GM12872 (cell line): ENCODE results near the gene PHRF1.
A peak's percentile ranks its signal among the peaks of the same experiment; 100 is the strongest.

Experiments used
- TF ChIP-seq, protein P1 (sequence below): IDR thresholded peaks from 3 replicates; pipeline ENCODE4 v1.5.1; 2011; ENCODE audit warnings: low read depth, mild to moderate bottlenecking, low read length, moderate library complexity; ENCODE audit not compliant: insufficient read depth

The PHRF1 gene

DNA sequence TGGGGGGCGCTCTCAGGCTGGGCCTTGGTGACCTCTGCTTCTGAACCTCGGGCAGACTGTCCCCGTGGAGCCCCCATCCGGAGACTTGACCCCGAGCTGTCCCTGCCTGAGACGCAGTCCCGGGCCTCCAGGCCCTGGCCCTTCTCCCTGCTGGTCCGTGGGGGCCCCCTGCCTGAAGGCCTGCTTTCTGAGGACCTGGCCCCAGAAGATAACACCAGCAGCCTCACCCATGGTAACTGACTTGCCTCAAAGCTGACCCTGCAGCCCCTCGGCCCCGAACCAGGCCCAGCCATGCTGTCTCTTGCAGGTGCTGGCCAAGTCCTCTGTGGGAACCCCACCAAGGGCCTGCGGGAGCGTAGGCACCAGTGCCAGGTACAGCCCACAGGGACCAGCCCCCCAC is 24.7 kb upstream of the PHRF1 start:
- TF ChIP-seq, protein P1, sequence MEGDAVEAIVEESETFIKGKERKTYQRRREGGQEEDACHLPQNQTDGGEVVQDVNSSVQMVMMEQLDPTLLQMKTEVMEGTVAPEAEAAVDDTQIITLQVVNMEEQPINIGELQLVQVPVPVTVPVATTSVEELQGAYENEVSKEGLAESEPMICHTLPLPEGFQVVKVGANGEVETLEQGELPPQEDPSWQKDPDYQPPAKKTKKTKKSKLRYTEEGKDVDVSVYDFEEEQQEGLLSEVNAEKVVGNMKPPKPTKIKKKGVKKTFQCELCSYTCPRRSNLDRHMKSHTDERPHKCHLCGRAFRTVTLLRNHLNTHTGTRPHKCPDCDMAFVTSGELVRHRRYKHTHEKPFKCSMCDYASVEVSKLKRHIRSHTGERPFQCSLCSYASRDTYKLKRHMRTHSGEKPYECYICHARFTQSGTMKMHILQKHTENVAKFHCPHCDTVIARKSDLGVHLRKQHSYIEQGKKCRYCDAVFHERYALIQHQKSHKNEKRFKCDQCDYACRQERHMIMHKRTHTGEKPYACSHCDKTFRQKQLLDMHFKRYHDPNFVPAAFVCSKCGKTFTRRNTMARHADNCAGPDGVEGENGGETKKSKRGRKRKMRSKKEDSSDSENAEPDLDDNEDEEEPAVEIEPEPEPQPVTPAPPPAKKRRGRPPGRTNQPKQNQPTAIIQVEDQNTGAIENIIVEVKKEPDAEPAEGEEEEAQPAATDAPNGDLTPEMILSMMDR: no peak

DNA sequence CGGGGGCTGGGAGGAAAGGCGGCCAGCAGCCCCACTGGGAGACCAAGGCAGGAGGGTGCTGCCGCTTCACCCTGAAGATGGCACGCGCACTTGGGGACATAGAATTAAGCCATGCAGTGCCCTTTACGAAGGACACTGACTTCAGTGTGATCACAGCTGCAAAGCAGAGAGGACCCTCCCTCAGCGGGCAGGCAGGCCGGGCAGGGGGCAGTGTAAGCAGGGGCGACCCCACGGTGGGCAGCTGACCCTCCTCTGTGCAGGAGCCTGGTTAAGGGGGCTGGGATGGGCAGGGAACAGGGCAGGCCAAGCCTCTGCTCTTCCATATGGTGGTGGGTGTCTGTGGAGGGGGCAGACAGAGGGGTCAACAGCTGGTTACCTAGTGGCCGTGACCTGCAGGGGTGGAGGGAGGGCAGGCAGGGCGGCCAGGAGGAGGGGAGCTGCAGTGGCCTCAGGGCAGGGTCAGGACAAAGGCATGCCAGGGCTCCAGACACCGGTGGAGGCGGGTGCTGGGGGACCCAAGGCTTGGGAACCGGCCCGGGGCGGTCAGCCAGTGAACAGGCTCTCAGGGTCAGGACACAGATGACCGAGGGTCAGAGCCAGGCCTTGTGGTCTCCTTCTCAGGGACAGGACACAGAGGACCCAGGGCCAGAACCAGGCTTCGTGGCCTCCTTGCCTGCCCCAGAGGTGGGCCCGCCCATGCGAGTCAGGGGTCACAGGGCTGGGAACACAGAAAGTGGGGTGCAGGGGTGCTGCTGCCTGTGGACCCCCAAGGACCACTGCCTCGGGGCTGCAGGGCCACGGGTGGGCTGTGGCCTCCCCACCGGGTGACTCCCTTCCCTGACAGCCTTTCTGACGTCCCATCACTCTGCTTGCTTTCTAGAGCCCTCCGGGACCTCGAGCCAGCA is 22.9 kb upstream of the PHRF1 start:
- TF ChIP-seq, protein P1: no peak

DNA sequence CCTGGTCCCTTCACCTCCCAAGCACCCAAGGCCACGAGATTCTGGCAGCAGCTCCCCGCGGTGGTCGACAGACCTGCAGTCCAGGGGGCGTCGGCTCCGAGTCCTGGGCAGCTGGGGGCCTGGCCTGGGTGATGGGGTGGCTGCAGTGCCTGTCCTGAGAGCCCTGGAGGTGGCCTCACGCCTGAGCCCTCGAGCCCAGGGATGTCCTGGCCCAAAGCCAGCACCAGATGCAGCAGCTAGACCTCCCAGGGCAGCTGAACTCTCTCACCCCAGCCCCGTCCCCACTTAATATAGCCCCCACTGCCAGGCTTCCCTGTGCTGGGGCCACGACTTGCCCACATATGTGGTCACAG is 22.3 kb upstream of the PHRF1 start:
- TF ChIP-seq, protein P1: no peak

DNA sequence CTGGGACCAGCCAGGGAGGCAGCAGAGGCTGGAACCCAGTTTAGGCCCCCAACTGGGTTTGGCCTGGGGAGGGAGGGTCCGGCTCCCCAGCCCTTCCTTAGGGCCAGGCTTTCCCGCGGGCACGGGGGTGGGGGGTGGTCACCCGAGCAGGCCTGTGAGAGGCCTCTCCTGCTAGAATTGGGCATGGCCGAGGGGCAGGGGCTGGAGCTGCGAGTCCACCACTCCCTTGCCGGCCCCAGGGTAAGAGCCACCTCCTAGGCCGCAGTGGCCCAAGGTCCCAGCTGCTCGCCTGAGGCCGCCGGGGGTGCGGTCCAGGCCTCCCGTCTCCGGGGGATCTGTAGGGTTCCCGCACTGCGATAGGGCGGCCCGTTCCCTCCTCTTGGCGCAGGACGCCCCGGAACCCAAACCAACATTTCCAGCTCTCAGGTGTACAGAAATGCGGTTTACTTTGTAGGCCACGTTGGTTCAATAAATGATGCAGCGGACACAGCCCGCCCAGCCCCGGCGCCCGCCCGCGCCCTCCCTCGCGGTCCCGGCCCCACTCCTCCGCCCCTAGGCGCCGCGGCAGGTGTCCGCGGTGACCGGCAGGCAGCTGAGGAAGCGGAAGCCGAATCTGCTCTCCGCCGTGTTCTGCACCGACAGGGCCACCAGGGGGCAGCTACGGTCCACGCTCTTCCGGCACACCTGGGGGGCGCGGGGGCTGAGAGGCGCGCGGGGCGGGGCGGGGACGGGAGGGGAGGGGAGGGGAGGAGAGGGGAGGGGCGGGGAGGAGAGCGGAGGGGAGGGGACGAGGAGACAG is 21.6 kb upstream of the PHRF1 start:
- TF ChIP-seq, protein P1: peak; percentile 65

DNA sequence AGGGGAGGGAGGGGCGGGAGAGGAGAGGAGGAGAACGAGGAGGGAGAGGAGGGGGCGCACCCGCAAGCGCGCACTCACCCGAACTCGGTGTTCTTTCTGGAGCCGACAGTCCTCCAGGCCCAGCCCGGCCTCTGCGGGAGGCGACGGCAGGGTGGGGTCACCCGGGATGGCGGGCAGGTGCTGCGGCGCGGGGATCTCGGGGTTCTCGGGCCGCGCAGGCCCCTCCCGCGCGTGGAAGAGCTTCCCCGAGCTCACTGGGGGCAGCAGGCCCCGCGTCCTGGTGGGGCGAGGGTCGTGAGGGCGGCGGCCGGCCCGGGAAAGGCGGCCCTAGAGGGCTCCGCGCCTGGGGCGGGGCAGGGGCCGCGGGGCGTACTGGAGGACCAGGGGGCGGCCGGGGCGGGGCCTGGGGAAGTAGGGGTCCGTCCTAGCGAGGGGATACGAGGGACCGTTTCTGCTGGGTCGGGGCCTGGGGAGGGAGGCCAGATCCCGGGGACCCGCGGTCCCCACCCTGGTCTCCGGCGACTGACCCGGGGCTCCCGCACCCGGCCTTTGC is 21.0 kb upstream of the PHRF1 start:
- TF ChIP-seq, protein P1: no peak

DNA sequence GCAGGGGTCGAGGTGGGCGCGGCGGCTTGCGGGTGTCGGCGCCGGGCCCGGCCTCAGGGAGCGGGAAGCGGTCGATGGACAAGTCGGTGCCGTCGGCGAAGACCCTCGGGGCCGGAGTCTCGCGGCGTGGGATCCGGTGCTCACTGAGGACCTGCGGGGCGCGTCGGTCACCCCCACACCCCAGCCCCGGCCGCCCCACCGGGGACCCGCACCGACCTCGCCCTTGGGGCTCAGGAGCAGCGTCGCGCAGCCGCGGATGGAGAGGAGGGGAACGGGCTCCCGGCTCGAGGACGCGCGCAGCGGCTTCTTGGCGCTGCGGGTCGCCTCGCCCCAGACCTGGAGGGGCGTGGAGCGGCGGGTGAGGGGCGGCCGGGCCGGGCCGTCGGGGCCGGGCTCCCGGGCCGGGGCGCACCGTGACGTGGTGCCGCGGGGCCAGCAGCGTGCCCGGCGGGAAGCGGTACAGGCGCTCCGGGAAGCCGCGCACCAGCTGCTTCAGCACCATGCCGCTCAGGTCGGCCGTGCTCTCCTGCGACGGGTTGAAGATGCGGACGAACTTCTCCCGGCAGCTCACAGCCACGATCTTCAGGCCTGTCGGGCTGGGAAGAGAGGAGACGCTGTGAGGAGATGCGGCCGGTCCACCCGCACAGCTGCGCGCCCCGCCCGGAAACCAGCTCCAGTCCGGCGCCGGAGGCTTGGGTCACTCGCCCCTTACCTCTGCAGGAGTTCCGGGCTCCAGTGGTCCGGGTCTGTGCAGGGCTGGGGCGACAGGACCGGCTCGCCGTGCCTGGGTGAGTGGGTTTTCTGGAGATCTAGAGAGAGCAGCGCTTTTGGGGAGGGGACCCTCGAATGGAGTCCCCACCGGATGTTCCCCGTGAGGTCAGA is 20.2 kb upstream of the PHRF1 start:
- TF ChIP-seq, protein P1: no peak
